GM21447 (cell line): ENCODE data around the gene PLEKHG4.

Source experiments
- ATAC-seq: cut with Tn5 transposase; IDR thresholded peaks from one replicate; pipeline ENCODE4 v1.9.1; 2021; ENCODE audit not compliant: unreplicated experiment

Gene PLEKHG4

DNA sequence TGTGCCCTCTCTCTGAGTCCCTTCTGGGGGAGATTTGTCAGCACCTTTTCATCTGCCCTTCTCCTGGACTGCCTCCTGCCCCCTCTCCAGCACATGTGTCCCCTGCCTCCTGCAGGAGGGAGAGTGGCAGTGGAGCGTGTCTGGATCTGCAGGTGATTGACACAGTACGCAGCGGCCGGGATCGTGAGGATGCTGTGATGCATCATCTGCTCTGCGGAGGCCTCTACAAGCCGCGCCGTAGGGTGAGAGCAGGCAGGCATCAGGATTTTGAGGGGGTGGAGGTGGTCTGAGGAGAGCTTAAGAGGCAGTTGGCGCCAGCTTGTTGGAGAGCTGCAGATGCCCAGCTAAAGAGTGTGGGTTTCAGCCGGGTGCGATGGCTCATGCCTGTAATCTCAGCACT, 19.6 kb upstream of the PLEKHG4 start:
- ATAC-seq, result no peak

DNA sequence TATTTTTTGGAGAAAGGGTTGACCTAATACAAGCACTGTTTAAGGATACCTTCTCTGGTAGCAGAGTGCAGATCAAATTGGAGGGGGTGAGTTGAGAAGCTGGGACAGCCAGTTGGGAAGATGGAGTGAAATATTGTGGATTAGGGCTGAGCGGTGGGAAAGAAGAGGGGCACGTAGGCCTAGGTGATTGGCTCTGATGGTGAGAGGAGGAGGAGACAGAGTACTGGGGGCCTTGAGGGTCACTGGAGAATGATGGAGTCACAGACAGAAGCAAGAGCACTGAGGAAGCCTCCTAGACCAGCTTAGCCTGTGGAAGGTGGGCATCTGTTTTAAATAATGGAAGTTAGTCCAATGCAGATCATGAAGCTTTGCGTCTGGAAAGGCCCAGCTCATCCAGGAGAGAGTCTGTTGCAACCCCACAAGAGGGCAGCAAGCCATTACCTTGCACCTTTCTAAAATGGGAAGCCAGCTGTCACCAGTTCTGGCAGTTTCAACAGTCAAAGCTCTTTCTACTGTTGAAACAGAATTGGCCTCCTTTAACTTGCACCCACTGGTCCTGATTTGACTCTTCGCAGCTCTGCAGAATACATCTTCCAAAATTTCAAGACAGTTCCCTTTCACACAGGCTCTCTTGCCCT, 18.8 kb upstream of the PLEKHG4 start:
- ATAC-seq, result peak; percentile 53

DNA sequence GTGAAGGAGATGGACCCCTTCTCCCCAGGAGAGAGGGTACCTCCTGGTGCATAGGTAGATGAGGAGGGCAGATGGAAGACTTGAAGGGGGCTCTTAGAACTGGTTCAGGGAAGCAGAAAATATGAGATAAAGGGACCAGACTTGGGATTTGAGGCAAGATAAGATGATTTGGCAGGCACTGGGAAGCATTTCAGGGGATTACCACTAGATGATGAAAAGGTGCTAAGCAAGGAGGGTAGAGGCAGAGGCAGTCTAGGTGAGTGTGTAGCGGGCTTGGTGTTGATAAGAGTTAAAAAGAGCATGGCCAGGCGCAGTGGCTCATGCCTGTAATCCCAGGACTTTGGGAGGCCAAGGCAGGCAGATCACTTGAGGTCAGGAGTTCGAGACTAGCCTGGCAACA, 16.1 kb upstream of the PLEKHG4 start:
- no peak for ATAC-seq

GRCh38 chr16:67264277-67264676, 15.1 kb upstream of the PLEKHG4 start:
- no peak for ATAC-seq

- ATAC-seq, result no peak
Observed at GRCh38 chr16:67264866-67265265, 14.5 kb upstream of the PLEKHG4 start.

GRCh38 chr16:67265834-67266233, 13.5 kb upstream of the PLEKHG4 start:
- ATAC-seq, result no peak

DNA sequence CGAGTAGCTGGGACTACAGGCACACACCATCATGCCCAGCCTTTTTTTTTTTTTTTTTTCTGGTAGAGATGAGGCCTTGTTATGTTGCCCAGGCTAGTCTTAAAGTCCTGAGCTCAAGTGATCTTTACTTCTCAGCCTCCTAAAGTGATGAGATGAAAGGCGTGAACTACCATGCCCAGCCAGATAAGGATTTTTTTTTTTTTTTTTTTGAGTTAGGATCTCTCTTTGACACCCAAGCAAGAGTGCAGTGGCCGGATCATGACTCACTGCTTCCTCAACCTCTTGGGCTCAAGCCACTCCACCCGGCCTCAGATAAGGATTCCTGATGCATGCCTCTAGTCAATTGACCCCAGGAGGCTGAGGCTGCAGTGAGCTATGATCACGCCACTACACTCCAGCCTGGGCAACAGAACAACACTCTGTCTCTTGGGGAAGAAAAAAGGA, 11.2 kb upstream of the PLEKHG4 start:
- ATAC-seq, result no peak

DNA sequence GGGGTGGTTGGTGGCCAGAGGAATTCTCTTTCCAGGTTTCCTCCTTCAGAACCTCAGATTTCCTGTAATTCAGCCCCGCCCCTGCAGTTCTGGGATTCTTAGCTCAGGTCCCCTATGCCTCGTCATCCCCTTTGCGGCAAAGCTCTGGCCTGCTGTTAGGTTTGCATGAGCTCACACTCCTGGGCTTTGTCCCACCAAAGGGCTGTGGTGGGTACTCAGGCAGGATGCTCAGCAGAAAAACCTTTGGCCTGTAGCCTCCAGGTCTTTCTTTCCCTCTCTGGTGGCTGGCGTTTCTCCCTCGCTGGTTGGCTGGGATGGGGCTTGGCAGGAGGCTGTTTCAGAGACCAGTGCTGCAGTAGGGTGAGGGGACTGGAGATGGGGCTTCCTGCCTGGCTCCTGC, 9.6 kb upstream of the PLEKHG4 start:
- ATAC-seq, result no peak

GRCh38 chr16:67270931-67271338, 8.4 kb upstream of the PLEKHG4 start:
- no peak for ATAC-seq

GRCh38 chr16:67271446-67271845, 7.9 kb upstream of the PLEKHG4 start:
- ATAC-seq, result no peak

- ATAC-seq, result no peak
Observed at GRCh38 chr16:67275321-67275720, 4.0 kb upstream of the PLEKHG4 start.

DNA sequence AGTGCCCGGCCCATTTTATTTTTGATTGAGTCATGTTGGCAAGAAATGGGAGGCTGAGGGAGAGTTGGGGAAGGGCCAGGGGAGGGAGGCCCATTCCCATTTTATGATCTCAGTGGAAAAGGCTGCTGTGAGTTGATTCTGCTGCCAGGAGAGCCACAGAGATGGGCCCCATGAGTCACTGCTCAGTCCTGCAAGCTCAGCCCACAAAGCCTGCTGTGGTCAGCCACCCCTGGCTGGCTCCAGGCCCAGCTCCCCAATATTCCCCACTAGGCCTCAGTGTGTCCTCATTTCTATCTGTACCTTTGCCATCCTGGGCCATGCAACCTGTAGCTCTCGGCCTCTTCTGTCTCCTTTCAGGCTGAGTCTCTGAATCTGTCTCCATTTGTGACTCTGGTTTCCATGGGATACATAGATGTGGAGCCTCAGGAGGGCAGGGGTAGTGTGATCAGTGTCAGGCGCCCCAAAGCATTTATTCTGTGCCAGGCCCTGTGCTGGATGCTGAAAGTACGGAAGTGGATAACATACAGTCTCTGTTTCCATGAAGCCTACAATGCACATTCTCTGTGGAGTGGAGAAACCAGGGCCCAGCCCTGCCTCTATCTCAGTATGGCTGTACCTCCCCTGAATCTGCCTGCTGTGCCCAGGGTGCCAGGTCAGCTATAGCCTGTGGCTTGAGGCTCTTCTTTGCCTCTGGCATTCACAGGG, 1.9 kb upstream of the PLEKHG4 start:
- ATAC-seq, result no peak

DNA sequence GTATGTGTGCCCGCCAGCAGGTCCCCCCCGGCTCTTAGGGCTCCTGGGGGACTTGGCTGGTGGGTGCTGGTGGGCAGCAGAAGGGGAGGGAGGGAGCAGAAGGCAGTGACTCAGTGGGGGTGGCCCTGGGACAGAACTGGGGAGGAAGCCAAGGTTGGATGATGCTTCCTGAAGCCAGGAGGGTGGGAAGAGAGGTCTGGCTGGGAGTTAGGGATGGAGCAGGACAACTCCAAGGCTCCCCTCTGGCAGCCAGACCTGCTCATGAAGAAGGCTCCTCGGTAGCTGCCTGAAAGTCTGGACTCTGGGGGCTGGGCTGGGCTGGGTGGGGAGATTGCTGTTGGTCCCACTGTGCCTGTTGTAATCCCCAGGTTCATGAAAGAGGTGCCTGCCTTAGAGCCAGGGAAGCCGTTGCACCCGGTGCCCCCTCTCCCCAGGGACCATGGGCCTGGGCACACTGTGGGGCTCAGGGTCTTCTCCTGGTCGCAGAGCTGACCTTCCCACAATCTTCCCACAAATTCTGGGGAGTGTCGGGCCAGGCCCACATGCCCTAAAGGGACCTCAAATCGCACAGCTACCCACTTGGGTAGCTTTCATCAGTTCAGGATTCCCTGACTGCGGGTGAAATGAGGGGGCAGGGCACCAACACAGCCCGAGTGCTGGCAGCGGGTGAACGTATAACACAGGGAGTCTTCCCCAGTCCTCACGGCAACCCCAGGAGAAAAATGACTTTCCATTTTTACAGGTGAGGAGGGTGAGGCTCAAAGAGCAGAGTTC, 1.1 kb upstream of the PLEKHG4 start:
- no peak for ATAC-seq

DNA sequence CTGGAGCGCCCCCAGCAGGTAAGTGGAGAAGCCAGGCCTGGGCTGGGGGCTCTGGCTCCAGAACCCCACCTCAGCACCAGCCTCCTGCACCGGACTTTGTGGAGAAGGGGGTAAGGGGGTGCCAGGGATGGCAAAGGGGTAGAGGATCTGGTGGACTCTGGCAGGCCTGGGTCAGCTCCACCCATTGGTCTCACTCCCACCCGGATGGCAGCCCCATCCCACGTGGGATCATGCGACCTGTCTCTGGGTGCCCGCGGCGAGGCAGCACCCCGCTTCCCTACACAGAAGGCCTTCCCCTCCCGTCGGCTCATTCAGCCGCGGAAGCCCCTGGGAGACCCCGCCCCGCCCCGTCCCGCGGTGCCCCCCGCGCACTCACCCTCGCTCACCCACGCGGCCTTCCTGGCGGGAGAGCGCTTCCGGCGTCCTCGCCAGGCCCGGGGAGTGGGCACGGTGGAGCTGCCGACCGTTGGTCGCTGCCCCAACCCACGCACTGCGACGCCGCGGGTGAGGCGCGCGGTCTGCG, 498 bp upstream of the PLEKHG4 start:
- peak; percentile 36 for ATAC-seq

DNA sequence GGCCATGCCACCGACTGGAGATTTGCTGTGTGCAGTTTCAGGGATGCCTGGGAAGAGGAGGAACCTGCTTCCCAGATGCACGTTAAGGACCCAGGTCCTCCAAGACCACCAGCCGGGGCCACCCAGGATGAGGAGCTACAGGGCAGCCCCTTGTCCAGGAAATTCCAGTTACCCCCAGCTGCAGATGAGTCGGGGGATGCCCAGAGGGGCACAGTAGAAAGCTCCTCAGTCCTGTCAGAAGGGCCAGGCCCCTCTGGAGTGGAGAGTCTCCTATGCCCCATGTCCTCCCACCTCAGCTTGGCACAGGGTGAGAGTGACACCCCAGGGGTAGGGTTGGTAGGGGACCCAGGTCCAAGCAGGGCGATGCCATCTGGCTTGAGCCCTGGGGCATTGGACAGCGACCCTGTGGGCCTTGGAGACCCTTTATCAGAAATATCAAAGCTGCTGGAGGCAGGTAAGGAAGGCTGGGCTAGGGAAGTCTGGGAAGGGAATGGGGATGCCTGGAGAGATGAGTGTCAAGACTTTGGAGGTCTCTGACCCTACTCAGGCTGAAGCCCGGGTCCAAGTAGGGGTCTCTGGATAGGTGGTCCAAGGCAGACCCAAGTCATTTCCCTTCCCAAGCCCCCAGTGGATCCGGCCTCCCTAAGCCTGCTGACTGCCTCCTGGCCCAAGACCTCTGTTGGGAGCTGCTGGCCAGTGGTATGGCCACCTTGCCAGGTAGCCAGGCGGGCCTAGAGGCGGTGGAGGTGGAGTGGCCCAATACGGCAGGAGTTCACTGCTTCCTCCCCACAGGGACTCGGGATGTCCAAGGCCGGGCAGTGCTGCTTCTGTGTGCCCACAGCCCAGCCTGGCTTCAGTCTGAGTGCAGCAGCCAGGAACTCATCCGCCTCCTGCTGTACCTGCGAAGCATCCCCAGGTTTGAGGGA, 1.0 kb downstream of the PLEKHG4 start:
- ATAC-seq, result no peak

DNA sequence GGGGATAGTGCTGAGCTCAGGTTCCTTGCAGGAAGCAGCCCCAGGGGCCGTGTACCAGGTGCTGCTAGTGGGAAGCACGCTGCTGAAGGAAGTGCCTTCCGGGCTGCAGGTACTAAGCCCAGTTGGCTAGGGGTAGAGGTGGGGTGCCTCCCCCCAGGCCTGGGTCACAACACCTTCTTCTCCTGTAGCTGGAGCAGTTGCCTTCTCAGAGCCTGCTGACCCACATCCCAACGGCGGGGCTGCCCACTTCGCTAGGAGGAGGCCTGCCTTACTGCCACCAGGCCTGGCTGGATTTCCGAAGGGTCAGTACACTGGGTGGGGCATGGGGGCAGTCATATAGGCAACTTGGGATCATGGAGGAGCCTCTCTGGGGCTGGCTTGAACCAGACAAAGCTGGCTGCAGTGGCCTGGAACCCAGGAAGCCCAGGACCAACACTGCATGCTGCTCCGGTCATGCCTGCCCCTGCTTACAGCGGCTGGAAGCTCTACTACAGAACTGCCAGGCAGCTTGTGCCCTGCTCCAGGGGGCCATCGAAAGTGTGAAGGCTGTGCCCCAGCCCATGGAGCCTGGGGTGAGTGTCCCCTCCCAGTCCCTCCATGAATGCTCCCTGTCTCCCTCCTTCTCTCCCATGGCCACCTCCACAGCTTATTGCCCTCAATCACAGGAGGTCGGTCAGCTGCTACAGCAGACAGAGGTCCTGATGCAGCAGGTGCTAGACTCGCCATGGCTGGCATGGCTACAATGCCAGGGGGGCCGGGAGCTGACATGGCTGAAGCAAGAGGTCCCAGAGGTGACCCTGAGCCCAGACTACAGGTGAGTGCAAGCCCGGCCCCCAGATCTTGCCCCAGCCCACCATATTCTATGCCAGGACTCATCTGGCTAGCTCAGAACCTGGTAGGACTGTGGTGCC, 2.5 kb downstream of the PLEKHG4 start:
- ATAC-seq, result no peak

DNA sequence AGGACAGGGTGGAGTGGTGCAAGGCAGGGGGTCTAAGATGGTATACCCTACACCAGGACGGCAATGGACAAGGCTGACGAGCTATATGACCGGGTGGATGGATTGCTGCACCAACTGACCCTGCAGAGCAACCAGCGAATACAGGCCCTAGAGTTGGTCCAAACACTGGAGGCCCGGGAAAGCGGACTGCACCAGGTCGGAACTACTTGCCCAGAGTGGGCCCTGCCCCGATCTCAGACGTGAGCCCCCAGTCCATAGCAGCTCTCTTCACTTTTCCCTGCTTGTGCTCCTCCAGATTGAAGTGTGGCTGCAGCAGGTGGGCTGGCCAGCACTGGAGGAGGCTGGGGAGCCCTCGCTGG, 3.1 kb downstream of the PLEKHG4 start:
- no peak for ATAC-seq

DNA sequence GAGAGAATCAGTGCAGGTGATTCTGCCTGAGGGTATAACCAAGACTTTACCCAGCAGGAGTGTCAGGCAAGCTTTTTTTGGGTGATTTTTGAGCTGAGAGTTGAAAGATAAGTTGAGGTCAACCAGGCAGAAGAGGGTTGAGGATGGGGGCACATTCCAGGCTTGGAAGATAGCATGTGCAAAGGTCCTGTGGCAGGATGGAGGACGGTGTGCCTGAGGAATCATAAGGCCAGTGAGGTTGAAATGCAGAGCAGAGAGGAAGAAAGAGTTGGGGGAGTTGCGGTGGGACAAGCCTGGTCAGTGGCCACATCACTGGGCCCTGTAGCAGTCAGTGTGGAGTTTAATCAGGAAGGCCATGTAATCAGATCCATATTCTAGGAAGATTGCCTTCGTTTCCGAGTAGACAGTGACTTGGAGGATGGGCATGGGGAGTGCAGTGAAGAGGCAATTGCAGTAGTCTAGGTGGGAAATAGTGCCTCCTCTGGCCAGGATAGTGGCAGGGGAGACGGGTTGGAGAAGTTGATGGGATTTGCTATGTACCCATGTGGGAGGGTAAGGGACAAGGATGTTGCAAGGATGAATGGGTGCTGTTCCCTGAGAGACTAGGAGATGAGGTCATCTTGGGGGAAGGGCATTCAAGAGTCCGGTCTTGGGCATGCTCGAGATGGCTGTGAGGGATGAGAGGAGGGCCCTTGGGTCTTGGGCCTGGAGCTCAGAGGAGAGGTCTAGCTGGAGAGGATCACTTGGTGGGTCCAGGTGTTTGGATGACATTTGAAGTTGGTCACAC, 3.9 kb downstream of the PLEKHG4 start:
- ATAC-seq, result no peak
